Measurements from ENCODE around the gene NCAPD3. TPM values are rescaled to one million over a fixed set of nuclear protein-coding genes. Genes with fewer than 3 reads are reported as not detected.

Gene NCAPD3, protein sequence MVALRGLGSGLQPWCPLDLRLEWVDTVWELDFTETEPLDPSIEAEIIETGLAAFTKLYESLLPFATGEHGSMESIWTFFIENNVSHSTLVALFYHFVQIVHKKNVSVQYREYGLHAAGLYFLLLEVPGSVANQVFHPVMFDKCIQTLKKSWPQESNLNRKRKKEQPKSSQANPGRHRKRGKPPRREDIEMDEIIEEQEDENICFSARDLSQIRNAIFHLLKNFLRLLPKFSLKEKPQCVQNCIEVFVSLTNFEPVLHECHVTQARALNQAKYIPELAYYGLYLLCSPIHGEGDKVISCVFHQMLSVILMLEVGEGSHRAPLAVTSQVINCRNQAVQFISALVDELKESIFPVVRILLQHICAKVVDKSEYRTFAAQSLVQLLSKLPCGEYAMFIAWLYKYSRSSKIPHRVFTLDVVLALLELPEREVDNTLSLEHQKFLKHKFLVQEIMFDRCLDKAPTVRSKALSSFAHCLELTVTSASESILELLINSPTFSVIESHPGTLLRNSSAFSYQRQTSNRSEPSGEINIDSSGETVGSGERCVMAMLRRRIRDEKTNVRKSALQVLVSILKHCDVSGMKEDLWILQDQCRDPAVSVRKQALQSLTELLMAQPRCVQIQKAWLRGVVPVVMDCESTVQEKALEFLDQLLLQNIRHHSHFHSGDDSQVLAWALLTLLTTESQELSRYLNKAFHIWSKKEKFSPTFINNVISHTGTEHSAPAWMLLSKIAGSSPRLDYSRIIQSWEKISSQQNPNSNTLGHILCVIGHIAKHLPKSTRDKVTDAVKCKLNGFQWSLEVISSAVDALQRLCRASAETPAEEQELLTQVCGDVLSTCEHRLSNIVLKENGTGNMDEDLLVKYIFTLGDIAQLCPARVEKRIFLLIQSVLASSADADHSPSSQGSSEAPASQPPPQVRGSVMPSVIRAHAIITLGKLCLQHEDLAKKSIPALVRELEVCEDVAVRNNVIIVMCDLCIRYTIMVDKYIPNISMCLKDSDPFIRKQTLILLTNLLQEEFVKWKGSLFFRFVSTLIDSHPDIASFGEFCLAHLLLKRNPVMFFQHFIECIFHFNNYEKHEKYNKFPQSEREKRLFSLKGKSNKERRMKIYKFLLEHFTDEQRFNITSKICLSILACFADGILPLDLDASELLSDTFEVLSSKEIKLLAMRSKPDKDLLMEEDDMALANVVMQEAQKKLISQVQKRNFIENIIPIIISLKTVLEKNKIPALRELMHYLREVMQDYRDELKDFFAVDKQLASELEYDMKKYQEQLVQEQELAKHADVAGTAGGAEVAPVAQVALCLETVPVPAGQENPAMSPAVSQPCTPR (N-terminal part only)
- 1 to 10 TPM; 6.2 to 9.6 (median 8.8) TPM for total RNA-seq

DNA sequence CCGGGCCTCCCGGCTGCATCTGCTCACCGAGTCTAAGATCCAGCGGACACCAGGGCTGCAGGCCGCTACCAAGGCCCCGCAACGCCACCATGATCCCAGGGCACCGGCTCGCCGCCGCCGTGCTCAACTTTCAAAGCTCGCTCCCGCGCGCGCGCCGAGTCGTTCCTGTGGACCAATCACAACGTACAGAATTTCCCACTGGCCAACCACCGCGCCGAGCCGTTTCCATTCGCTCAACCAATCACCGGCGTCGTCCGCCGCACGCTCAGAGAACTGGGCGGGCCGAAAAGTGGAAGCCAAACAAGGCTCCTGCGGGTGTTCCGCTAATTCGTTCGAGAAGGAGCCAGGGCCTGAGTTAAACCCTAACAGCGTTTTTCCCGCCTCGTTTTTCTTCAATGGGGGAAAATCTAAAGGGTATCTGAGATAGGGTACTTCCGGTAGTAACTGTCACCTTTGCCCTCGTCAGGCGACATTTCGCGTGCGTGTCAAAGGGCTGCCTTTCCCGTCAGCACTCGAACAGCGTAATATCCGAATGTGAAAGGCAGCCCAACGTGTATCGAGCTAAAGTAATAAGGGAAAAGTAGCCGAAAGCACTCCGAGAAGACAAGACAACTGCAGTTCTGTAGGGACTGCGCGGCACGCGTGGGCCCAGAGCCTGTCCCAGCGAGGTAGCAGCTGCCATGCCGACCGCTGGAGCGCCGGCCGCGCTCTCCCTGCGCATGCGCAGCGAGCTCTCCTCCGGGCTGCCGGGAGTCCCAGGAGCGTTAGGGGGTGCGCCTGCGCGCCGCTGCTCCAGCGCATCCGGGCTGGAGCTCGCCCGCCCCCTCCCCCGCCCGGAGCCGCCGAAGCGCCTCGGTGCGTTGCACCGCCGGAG is at the start of gene NCAPD3, which contains the start of gene VPS26B:
NCAPD3 (minus strand) TSS at position 132 of the 874 bp plus-strand sequence; CDS start at position 91, 41 bp downstream.
VPS26B (plus strand) TSS at position 836 of the 874 bp plus-strand sequence. CDS start 452 bp downstream, outside the sequence.
- Histone ChIP-seq H3K4me3 (peak within 1 kb of the TSS; percentile 75 to 89 (median 88)), H3K27ac (replicated peaks in 1 of 4) (peak within 1 kb of the TSS; percentile 84 to 95 (median 89)), H3K4me1 (peaks cover 36 to 53% (median 41%) of the 10 kb centered on the region in 4 donors), H3K36me3 (peaks cover 0 to 14% (median 7%) of the 10 kb centered on the region in 4 donors), H3K9me3 (no peaks in the 10 kb centered on the region), H3K27me3 (no peaks in the 10 kb centered on the region)
- no peak for TF ChIP-seq CTCF (IDR thresholded peaks at IDR 0.05)
- peak; percentile 97 for TF ChIP-seq POLR2A (IDR thresholded peaks at IDR 0.05; ENCODE audit: low read depth)
- TF ChIP-seq POLR2AphosphoS5 (IDR thresholded peaks at IDR 0.05), result peak; percentile 99
- peak; percentile 9 for TF ChIP-seq EP300 (IDR thresholded peaks at IDR 0.05)
- 0% methylated on average over 22 of the region's 89 CpGs for WGBS
- peak; percentile 100 for DNase-seq (ENCODE audit: extremely low spot score)
- intact Hi-C loops (cut with DNase I), result loop anchor here (2.0 to 10.0 kb wide), 2 partner anchors 29 to 111 kb away; partner anchors contain the start of genes ACAD8, GLB1L2 and THYN1

- H3K27me3 ChIP-seq, result peaks cover 15 to 90% (median 48%) of the 10 kb centered on the region in 4 donors
- 53% methylated on average over 3 of the region's 3 CpGs for WGBS
- intact Hi-C loops (cut with DNase I), result no loop called here
- no peaks in the 10 kb centered on the region for H3K36me3 ChIP-seq
- no peak overlapping the region for H3K27ac ChIP-seq (replicated peaks in 1 of 4)
- H3K4me3 ChIP-seq, result no peak overlapping the region
- H3K4me1 ChIP-seq, result peaks cover 16 to 24% (median 23%) of the 10 kb centered on the region in 4 donors
- TF ChIP-seq CTCF (IDR thresholded peaks at IDR 0.05) (no peak), POLR2AphosphoS5 (IDR thresholded peaks at IDR 0.05) (no peak), POLR2A (IDR thresholded peaks at IDR 0.05; ENCODE audit: low read depth) (no peak), EP300 (IDR thresholded peaks at IDR 0.05) (no peak)
- no peak for DNase-seq (ENCODE audit: extremely low spot score)
- H3K9me3 ChIP-seq, result peaks cover 0 to 2% (median 0%) of the 10 kb centered on the region in 4 donors
These were observed 49.5 kb upstream of the NCAPD3 start for GRCh38 chr11:134273317-134273712.

DNA sequence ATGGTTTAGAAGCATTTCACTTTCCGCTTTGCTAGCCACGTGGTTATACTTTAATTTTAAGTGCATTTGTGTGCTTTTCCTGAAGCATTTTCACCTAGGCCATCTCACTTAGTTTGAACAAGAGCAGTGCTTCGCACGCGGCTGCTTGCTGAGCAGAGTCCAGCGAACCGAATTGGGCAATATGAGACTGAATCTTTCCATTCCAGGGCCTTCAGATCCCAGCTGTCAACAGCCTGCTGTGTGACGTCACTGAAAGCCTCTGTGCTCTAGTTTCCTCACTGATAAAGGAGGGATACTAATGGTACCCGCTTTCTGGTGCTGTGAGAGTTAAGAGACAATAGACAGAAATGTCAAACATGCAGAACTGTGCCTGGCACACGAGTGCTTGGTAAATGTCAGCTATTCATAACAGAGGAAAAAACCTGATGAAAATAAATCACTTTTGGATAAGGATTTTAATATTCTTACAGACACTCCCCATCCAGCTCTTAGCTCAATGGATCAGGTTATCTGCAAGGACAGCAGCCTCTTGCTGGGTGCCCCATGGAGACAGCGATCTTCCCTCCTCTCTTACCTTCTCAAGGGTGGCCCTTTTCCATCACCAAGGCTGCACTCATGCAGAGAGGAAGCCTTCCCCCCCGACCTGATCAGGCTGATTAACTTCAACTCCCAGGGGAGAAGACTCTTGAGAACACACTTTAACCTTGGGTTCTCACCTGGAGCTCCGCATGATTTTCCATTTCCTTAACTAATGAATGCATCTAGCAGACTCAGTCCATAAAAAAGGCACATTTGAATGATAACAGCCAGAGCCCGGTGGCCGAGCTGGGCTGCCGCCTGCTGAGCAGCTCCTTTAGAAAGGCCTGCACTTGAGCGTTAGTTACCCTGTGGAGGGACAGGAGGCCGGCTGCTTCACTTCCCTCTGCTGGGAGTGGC is 48.9 kb upstream of the NCAPD3 start:
- intact Hi-C loops (cut with DNase I), result no loop called here
- TF ChIP-seq POLR2AphosphoS5 (IDR thresholded peaks at IDR 0.05), result no peak
- no peak for TF ChIP-seq EP300 (IDR thresholded peaks at IDR 0.05)
- TF ChIP-seq POLR2A (IDR thresholded peaks at IDR 0.05; ENCODE audit: low read depth), result no peak
- no peak for TF ChIP-seq CTCF (IDR thresholded peaks at IDR 0.05)
- no peaks in the 10 kb centered on the region for H3K36me3 ChIP-seq
- H3K27me3 ChIP-seq, result peaks cover 15 to 84% (median 43%) of the 10 kb centered on the region in 4 donors
- no peak overlapping the region for H3K27ac ChIP-seq (replicated peaks in 1 of 4)
- no peak for DNase-seq (ENCODE audit: extremely low spot score)
- H3K9me3 ChIP-seq, result no peaks in the 10 kb centered on the region
- peaks cover 16 to 23% (median 23%) of the 10 kb centered on the region in 4 donors for H3K4me1 ChIP-seq
- no peak overlapping the region for H3K4me3 ChIP-seq
- 41% methylated on average over 18 of the region's 18 CpGs for WGBS

Measured in esophagus muscularis mucosa (tissue), 4 donors.